HepG2 (cell line): ENCODE results near the gene UCP2. TPM values are rescaled to one million over a fixed set of nuclear protein-coding genes. Genes with fewer than 3 reads are reported as not detected.

Experiments
- ATAC-seq: fragments of 200-7000 bp; cut with Tn5 transposase; 3 replicates; pipeline ENCODE4 v1.9.1; 2020; ENCODE audit warnings: mild to moderate bottlenecking, moderate library complexity
- BruUV-seq: library from RNA; stranded (reverse); fragments of 400-500 nt; replicated peaks from 2 replicates; lab custom pipeline; 2021; lab: Mats Ljungman, UMichigan
- CTCF ChIA-PET: fragments of 300-600 bp; formaldehyde crosslinking; extraction: SDS; loops from one replicate; lab custom pipeline; 2021; ENCODE audit warnings: low total read pairs, inconsistent platforms, low intra/inter-chr PET ratio; lab: Yijun Ruan, JAX
- POLR2A ChIA-PET: fragments of 350-600 bp; sonication (Branson Sonifier 250); formaldehyde crosslinking; loops from one replicate; lab custom pipeline; 2020; ENCODE audit warnings: antibody characterized with exemption, inconsistent platforms; lab: Yijun Ruan, JAX
- DNase-seq: peaks from one replicate; pipeline ENCODE4 v3.0.0-alpha.2; 2015; ENCODE audit warnings: low spot score
- FAIRE-seq: peaks from 3 replicates; lab custom pipeline; 2011; peaks lifted over from hg19 to GRCh38; lab: Jason Lieb, UNC
- H2AFZ ChIP-seq: one replicate; pipeline ENCODE4 v1.6.1; 2011; ENCODE audit warnings: low read length, inconsistent platforms
- H3K27ac ChIP-seq: fragments of 300-600 bp; 3 replicates; pipeline ENCODE4 v1.8.0; 2011; ENCODE audit warnings: mixed run types, mild to moderate bottlenecking, mixed read lengths, low read length, inconsistent platforms; ENCODE audit not compliant: insufficient read depth; ENCODE audit errors: extremely low read length
- H3K27me3 ChIP-seq, 2 experiments: fragments of 200-600 bp in 1 of 2; 2 replicates in 1 of 2; 3 replicates in 1 of 2; pipeline versions ENCODE4 v1.6.0 to v1.8.0; 2011; ENCODE audit warnings: low read length in 2 of 2, mild to moderate bottlenecking in 2 of 2, moderate library complexity in 2 of 2, inconsistent platforms in 1 of 2; ENCODE audit not compliant: insufficient read depth in 2 of 2, control insufficient read depth in 1 of 2
- H3K36me3 ChIP-seq, 2 experiments: fragments of 200-600 bp in 1 of 2; replicated peaks in 1 of 2; 2 replicates in 1 of 2; 3 replicates in 1 of 2; pipeline versions ENCODE4 v1.5.1 to v1.8.0; 2011; ENCODE audit warnings: low read length in 2 of 2, inconsistent platforms in 1 of 2; ENCODE audit not compliant: insufficient read depth in 2 of 2, control insufficient read depth in 1 of 2
- H3K4me1 ChIP-seq: 2 replicates; pipeline ENCODE4 v1.5.1; 2012; ENCODE audit warnings: low read length, inconsistent platforms; ENCODE audit not compliant: insufficient read depth
- H3K4me2 ChIP-seq: 2 replicates; pipeline ENCODE4 v1.6.0; 2011; ENCODE audit warnings: low read depth, low read length, inconsistent platforms
- H3K4me3 ChIP-seq, 3 experiments: fragments of 200-600 bp in 1 of 3; sonication (generic), shearing (Covaris generic) in 1 of 3; replicated peaks in 1 of 3; 2 replicates each; pipeline ENCODE4 v1.5.1; 2011 to 2016; ENCODE audit warnings: low read length in 3 of 3, inconsistent platforms in 2 of 3, low read depth in 2 of 3, mild to moderate bottlenecking in 2 of 3, control low read depth in 1 of 3, mixed read lengths in 1 of 3; ENCODE audit not compliant: insufficient read depth in 1 of 3
- H3K79me2 ChIP-seq: one replicate; pipeline ENCODE4 v1.6.1; 2011; ENCODE audit warnings: low read length, inconsistent platforms; ENCODE audit not compliant: insufficient read depth
- H3K9ac ChIP-seq: 2 replicates; pipeline ENCODE4 v1.6.0; 2011; ENCODE audit warnings: mild to moderate bottlenecking, low read depth, low read length, inconsistent platforms; ENCODE audit not compliant: insufficient read depth
- H3K9me3 ChIP-seq: 2 replicates; pipeline ENCODE4 v1.5.1; 2012; ENCODE audit warnings: mild to moderate bottlenecking, low read length
- H4K20me1 ChIP-seq: 2 replicates; pipeline ENCODE4 v1.6.0; 2011; ENCODE audit warnings: inconsistent platforms, mild to moderate bottlenecking, low read length, moderate library complexity; ENCODE audit not compliant: insufficient read depth
- EEA1 ChIP-seq: sonication (generic); formaldehyde crosslinking; IDR thresholded peaks from 2 replicates; pipeline ENCODE4 v1.5.1; 2020; ENCODE audit warnings: mild to moderate bottlenecking, missing genetic modification reagents, borderline replicate concordance
- POLR2A ChIP-seq, 2 experiments: IDR thresholded peaks; 2 replicates each; pipeline ENCODE4 v1.6.1; 2011; ENCODE audit warnings: low read depth in 2 of 2, low read length in 2 of 2, mild to moderate bottlenecking in 1 of 2, moderate library complexity in 1 of 2; ENCODE audit not compliant: insufficient read depth in 1 of 2
- SALL2 ChIP-seq: sonication (generic); formaldehyde crosslinking; IDR thresholded peaks from 2 replicates; pipeline ENCODE4 v1.8.1; 2023; ENCODE audit warnings: mild to moderate bottlenecking, missing genetic modification reagents, inconsistent platforms
- WGBS: methylation state at CpG from one replicate; pipeline ENCODE4 v1.1.6; 2017; ENCODE audit warnings: low lambda C conversion rate; 5-methylcytosine and 5-hydroxymethylcytosine counted together
- in situ Hi-C: cut with HindIII; loops from 2 replicates; pipeline ENCODE4 v1.10.0; 2017; ENCODE audit warnings: low pct_unique_long_range_greater_than_20kb; ENCODE audit not compliant: extremely low pct_ligation_motif_present
- intact Hi-C: fragments of 100-400 bp; cut with micrococcal nuclease; formaldehyde crosslinking; loops from one replicate; pipeline ENCODE4 v1.10.0; 2022; ENCODE audit not compliant: unreplicated experiment
- polyA plus RNA-seq, 8 experiments: library from polyadenylated mRNA; depleted of rRNA in 3 of 8; stranded (reverse) in 7 of 8; unstranded in 1 of 8; fragments of >200 nt; fragmentation: Illumina TruSeq in 4 of 8; extraction: Trizol in 4 of 8; gene quantifications; 2 replicates each; pipeline versions ENCODE4 v1.2.1 to v1.2.3, GENCODE V29; 2011 to 2016; ENCODE audit warnings: low read depth in 4 of 8, missing spikeins in 1 of 8, mixed read lengths in 1 of 8; ENCODE audit not compliant: insufficient read depth in 1 of 8
- total RNA-seq, 5 experiments: library from RNA; depleted of rRNA; stranded (reverse); fragments of >200 nt; fragmentation: Illumina TruSeq; extraction: Trizol; gene quantifications; 2 replicates each; pipeline ENCODE4 v1.2.3, GENCODE V29; 2016; ENCODE audit warnings: low read depth in 1 of 5
- TF ChIP-seq, protein P1 (sequence below): sonication (generic); formaldehyde crosslinking; IDR thresholded peaks from 2 replicates; pipeline ENCODE4 v1.5.1; 2020; ENCODE audit warnings: mild to moderate bottlenecking, missing genetic modification reagents, moderate library complexity

Gene UCP2
- total and polyA plus RNA-seq, 2 of the 13 experiments (the other 11 are each of a cell fraction or from before 2014, with no cell fraction given): 2.7 to 3.2 TPM

DNA sequence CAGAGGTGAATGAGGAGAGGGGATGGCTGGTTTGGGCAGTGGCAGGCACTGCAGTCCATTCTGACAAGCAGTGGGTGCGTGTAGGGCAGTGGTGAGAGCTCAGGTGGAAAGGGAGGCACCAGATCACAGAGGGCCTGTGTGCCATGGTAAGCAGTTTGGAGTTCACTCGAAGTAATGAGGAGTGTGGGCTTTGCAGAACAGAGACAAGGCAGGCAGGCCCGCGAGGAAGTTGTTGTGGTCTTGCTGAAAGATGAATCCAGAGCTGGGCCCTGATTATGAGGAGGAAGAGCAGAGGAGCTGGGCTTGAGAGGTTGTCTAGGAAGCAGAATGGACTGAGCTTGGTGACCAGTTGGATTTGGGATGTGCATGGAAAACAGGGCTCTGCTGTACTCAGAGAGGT lies 33.4 kb downstream of the UCP2 start:
- BruUV-seq: no TSS peak
- Histone ChIP-seq H4K20me1 (0 out of 2 replicates have a peak, but pooled peaks cover 3% of the 10 kb centered on the region), H3K79me2 (peaks cover 11% of the 10 kb centered on the region), H2AFZ (no peak overlapping the region), H3K9ac (no peak overlapping the region), H3K27me3 (no peaks in the 10 kb centered on the region; a peak in 1 of 5 replicates), H3K9me3 (no peaks in the 10 kb centered on the region), H3K4me2 (no peak overlapping the region; the same call in 1 of the 2 replicates), H3K36me3 (peaks cover 0 to 7% of the 10 kb centered on the region in 2 experiments; a peak in 2 of 5 replicates), H3K4me1 (peaks cover 49% of the 10 kb centered on the region), H3K4me3 (no peak overlapping the region), H3K27ac (no peak overlapping the region)
- no peak for TF ChIP-seq EEA1
- TF ChIP-seq, protein P1, sequence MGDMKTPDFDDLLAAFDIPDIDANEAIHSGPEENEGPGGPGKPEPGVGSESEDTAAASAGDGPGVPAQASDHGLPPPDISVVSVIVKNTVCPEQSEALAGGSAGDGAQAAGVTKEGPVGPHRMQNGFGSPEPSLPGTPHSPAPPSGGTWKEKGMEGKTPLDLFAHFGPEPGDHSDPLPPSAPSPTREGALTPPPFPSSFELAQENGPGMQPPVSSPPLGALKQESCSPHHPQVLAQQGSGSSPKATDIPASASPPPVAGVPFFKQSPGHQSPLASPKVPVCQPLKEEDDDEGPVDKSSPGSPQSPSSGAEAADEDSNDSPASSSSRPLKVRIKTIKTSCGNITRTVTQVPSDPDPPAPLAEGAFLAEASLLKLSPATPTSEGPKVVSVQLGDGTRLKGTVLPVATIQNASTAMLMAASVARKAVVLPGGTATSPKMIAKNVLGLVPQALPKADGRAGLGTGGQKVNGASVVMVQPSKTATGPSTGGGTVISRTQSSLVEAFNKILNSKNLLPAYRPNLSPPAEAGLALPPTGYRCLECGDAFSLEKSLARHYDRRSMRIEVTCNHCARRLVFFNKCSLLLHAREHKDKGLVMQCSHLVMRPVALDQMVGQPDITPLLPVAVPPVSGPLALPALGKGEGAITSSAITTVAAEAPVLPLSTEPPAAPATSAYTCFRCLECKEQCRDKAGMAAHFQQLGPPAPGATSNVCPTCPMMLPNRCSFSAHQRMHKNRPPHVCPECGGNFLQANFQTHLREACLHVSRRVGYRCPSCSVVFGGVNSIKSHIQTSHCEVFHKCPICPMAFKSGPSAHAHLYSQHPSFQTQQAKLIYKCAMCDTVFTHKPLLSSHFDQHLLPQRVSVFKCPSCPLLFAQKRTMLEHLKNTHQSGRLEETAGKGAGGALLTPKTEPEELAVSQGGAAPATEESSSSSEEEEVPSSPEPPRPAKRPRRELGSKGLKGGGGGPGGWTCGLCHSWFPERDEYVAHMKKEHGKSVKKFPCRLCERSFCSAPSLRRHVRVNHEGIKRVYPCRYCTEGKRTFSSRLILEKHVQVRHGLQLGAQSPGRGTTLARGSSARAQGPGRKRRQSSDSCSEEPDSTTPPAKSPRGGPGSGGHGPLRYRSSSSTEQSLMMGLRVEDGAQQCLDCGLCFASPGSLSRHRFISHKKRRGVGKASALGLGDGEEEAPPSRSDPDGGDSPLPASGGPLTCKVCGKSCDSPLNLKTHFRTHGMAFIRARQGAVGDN (CRISPR knock-in tag): peak; percentile 32
- FAIRE-seq (no peak), ATAC-seq (no peak), DNase-seq (no peak)
- CTCF ChIA-PET: no interaction called here
- 89% methylated on average over 4 of the region's 4 CpGs for whole genome bisulfite sequencing
- POLR2A ChIA-PET: no interaction called here
- intact Hi-C loops: no loop called here
- in situ Hi-C loops: no loop called here

DNA sequence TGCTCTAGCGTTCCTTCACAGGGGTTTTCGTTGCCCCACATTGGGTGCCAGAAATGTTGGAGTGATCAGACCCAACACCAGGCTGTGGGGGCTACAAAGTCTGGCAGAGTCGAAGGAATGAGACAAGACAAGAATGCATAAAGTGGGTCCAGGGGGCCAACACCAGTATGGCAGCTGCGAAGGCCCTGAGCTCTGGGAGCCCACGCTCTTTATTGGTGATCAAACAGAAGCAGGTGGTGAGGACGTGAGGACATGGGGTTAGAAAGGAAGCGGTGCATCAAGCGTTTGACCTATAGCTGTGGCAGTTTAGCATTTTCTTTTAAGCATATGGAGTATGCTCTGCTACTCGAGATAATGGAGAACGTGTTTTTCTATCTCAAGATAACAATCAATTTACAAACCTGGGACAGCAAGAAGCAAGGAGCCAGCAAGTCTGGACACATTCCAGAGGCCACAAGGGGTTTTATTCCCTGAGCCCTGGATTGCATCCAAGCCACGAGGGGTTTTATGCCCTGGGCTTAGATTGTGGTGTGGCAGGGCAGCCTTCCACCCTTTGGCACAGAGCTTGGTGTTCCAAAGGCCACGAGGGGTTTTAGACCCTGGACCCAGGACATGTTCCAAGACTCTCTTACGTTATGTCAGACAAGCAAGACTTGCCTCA lies 35.7 kb downstream of the UCP2 start:
- TF ChIP-seq POLR2A (IDR thresholded peaks at IDR 0.05; ENCODE audit: insufficient read depth in 1 of 2, low read depth in 2 of 2, low read length in 2 of 2) (peak in 1 of 2 experiments; percentile 25; a peak in 1 of 4 replicates), SALL2 (CRISPR knock-in tag) (no peak)
- H3K4me2 ChIP-seq: no peak overlapping the region
- H3K9ac ChIP-seq: no peak overlapping the region
- no peaks in the 10 kb centered on the region; a peak in 1 of 5 replicates for H3K27me3 ChIP-seq
- DNase-seq: no peak
- in situ Hi-C loops: no loop called here
- 0 out of 2 replicates have a peak, but pooled peaks cover 3% of the 10 kb centered on the region for H4K20me1 ChIP-seq
- FAIRE-seq: no peak
- intact Hi-C loops: no loop called here
- H3K27ac ChIP-seq: no peak overlapping the region
- peaks cover 0 to 7% of the 10 kb centered on the region in 2 experiments; a peak in 2 of 5 replicates for H3K36me3 ChIP-seq
- no peak for ATAC-seq
- no TSS peak for BruUV-seq
- H3K4me1 ChIP-seq: peaks cover 40% of the 10 kb centered on the region
- ChIA-PET CTCF (no interaction called here), POLR2A (no interaction called here)
- no peak overlapping the region for H3K4me3 ChIP-seq
- H2AFZ ChIP-seq: no peak overlapping the region
- peaks cover 2% of the 10 kb centered on the region for H3K79me2 ChIP-seq
- no peaks in the 10 kb centered on the region for H3K9me3 ChIP-seq
- WGBS: 85% methylated on average over 13 of the region's 13 CpGs
